Activated T-cell treated with anti-CD3 and anti-CD28 coated beads for 48 hours (primary cell): Measurements from ENCODE around the gene VAV2.

Source experiments
- DNase-seq: peaks from one replicate; pipeline ENCODE4 v3.0.0-alpha.2; 2020; ENCODE audit warnings: low read depth

VAV2 gene

DNA sequence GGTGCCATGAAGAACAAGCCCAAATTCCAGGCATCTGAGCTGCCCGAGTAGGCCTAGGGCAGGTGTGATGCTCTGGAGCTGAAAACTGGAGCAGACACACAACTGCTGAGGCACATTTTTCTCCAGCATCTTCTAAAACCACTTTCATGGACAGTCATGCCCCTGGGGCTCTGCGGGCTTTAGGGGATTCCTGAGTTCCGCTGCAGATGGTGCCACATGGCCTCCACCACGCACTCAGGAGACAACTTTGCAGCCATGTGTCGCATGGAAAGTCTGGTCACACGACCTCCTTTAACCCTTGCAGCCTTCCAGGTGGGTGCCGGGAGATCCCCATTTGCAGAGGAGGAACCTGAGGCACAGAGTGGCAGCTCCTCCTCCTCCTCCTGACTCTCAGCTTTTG lies 141.2 kb downstream of the VAV2 start:
- no peak for DNase-seq

DNA sequence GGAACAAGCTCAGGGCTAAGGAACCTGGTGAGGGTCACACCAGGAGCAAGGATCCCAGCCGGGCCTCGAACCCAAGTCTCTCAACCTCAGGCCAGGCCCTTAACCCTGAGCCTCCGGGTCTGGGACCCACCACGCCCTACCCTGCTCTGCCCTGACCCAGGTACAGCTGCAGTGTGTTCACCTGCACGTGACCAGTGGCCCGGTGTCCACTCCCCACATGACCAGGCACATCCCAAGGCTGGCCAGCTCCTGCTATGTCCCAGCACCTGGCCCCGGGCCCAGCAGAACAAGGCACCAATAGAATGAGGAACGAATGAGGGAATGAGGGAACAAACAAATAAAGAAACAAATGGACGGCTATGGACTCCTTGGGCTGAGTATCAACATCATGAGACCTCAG lies 142.0 kb downstream of the VAV2 start:
- no peak for DNase-seq

DNA sequence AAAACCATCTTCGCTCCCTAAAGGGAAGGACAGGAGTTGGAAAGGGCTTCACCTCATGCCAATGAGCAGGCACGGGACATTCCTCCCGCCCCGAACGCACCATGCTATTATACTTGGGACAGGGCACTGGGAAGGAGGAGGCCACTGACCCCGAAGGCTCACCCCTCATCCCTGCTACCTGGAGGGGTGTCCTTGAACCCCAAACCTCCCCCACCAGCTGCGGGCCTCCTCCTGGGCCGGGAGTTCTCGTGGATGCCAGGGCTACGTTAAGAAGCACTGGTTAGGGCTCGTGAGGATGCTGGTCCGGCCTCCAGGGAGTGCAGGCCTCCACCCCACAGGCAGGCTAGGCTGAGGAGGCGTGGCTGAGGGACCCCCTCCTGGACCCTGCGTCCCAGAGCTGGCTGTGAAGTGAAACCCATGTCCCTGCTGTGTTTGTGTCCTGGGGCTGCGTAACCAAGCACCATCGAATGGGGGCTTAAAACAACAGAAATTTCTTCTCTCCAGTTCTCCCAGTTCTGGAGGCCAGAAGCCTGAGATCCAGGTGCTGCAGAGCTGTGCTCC lies 142.9 kb downstream of the VAV2 start:
- no peak for DNase-seq

DNA sequence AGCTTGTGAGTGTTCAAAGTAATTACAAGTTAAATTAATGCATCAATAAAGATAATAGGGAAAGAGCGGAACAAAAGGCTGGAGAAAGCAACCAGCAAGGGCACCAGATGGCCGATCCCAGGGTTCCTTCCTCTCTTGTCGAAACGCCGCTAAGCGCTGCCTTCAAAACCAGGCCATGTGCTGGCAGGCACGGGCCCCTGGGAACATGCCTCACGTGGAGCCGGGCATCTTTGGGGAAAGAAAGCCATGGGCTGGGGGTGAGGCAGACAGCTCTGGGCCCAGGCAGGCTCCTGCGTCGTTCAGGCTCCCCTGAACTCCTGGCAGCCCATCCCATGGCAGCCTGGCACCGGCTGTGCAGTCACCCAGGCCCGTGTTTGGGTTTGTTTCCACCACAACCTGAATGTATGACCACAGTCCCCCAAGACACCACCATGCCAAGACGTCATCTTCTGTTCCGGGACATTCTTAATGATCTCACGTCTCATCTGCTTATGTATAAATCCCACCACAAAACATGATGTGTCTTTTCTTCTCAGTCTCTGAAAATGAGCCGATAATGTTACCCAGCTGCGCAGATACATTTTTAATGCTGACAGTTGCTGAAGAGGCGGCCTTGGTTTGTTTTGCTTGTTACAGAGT lies 143.5 kb downstream of the VAV2 start:
- DNase-seq = no peak

DNA sequence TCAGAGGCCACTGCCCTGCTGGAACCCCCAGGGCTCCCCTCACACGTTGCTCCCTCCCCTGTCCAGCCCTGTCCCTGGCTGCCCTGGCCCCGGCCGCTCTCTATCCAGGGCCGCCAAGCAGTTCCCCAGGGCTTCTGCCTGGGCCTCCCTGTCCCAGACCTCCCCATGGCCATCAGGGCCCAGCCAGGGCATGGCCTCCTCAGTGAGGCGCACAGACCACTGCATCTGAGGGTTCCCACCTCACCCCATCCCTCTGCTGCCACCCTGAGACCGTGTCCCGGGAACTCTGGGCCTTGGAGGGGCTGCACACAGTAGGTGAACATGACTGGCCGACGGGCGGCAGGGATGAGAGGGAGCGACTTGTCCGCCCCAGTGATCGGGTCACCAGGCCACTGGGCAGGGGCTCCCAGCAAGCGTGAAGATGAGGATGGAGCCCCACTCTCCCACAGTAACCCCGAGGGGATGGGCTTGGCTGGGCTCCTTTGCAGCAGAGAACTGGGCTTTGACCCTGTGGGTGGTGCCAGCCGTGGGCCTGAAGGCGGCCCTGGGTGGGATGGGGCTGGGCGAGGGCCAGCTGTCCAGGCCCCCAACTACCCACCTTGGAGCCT lies 145.5 kb downstream of the VAV2 start:
- no peak for DNase-seq

DNA sequence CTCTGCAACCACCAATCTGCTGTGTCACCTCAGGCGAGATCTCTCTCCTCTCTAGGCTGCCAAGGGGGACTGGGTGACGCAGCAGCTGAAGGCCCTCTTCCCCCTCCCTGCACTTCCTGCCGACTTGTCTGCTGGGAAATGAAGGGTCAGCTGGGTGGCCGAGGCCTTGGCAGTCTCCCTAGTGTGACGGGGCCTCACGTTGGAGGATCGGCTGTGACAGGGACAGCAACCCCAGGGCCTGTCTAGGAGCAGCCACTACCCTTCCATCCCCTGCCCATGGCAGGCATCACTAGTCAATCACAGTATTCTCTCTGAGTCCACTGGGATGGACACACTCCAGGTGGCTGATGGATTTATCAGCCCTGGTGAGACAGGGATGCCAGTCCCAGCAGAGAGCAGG lies 146.7 kb downstream of the VAV2 start:
- no peak for DNase-seq

DNA sequence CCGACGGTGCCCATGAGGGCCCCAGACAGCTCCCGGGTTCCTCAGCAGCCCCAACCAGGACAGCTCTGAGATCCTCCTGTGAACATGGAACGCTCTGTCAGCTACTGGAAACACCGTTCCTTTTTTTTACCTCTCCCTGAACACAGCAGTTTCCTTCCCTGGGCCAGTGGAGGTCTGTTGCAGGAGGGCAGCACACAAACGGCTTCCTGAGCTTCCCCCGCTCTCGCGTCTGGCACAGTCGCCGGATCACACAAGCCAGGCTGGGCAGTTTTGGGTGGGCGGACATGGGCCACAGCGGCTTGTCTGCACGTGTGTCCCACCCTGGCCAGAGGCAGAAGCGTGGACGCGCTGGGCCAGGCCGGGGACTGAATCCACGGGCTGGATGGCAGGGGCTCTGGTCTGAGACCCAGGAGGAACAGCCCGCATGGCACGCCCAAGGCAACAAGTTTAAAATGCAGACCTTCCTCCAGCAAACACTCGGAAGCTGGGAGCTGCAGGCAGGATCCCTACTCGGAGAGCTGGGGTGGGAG lies 147.2 kb downstream of the VAV2 start:
- DNase-seq = no peak

DNA sequence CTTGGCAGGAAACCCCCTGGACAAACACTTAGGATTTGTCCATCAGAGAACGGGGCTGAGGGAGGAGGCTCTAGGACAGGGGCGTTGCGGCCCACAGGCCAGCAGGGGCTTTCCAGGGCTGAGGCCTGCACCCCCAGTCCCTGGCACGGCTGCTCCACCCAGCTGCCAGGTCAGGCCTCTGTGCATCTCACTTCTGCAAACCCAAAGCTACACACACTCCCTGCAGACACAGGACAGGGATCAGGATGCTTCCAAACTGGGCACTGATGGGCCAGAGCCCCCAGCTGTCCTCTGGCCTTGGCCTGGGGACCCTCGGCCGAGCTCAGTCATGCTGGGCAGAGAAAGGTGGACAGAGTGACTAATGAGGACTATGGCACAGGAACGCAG lies 147.7 kb downstream of the VAV2 start:
- DNase-seq = no peak

DNA sequence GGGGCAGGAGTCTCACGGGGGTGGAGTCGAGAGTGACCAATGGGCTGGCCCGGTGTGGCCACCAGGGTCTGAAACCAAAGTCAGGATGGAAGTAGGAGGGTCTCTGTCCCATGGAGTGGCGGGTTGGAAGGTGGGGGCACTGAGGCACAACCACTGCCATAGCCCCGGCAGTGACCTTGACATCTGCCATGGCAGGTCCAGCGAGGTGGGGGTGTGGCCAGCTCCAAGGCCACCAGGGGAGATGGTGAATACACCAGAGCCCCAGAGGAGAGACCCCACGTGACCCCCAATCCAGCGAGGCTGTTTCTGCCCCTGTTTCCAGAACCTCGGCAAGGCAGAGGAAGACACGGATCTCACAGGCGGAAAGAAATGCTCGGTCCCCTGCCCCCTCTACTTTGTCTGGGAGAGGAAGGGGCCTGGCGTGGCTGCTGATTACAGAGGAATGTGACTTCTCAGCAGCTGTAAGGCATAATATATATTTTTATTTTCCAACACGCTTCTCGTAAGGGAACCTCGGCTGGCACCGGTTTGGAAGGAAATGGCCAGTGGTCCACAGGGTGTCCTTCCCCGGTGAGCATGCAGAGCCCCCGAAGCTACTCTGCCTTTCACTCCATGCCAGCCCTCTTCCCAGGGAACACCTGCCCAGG lies 148.2 kb downstream of the VAV2 start:
- DNase-seq = no peak

DNA sequence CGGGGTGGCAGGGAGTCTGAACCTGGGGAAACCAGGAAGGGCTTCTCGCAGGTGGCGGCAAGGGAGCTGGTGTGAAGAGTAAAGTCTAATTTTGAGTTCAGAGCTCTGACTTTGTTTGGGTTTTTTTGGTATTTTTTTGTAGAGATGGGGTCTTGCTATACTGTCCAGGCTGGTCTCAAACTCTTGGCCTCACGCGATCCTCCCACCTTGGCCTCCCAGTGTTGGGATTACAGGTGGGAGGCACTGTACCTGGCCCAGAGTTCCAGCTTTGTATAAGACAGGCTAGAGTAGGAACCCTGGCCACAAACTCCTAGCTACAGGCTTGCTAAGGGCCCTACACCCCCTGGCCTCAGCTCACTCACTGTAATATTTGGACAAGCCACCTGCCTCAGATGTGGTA lies 148.9 kb downstream of the VAV2 start:
- no peak for DNase-seq

DNA sequence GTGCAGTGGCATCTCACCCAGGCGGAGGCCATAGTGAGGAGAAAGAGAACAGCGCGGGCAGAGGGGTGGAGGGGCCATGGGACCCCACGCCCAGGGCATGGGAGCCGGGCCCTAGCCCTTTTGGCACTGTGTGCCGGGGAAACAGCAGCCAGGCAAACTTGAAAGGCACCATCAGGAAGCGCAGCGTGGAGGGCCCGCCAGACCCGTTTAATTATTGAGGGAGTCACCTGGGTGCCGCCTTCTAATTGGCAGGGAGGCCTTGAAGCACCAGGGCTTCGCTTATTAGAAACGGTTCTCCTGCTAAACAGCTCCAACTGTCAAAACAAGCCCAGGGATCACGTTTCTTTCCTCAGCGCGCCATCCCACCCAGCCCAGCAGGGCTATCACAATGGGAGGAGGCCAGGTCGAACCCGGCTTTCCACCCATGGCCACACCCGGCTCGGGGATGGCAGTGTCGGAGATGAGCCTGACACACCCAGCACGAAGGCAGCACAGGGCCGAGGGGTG lies 149.3 kb downstream of the VAV2 start:
- DNase-seq = no peak

DNA sequence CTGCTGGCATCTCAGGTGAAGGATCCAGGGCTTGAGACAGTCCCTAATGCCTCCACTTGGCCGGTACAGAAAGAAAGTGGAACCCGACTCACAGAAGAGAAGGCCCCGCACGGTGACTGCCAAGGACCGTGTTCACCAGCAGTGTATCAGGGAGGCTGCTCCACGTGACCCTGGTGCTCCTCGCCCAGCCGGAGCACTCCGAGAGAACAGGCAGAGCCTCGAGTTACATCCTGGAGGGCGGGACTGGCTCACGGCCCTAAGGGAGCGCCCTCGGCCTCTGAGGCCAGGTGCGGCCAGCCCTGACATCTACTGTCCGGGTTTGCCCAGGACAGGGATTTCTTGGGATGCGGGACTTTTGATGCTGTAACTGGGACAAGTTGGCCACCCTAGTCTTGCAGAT lies 149.9 kb downstream of the VAV2 start:
- no peak for DNase-seq

DNA sequence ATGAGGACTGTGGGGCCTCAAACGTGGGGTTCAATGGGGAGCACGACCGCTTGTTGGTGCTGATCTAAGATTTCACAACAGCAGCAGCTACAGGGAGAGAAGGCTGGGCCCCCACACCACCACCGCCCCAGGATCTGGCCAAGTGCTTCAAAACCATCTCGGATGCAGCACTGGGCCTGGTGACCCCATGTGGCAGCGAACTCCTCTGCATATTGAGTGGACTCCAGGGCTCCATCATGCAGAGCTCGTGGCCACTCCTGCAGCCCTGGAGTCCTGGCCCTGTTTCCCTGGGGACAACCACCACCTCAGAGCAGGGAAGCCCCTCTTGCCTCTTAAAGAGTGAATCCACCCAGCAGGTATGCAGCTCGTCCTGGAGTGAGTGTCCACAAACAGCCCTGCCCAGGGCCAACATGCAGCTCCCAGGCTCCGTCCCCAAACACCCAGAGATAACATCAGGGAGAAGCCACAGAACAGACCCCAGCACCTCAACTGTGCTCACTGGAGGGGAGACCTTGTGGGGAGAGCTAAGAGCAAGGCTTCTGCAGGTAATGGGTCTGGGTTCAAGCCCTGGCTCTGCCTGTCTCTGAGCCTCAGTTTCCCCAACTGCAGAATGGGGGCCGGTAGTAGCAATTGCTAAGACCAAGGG lies 150.8 kb downstream of the VAV2 start:
- DNase-seq = no peak

DNA sequence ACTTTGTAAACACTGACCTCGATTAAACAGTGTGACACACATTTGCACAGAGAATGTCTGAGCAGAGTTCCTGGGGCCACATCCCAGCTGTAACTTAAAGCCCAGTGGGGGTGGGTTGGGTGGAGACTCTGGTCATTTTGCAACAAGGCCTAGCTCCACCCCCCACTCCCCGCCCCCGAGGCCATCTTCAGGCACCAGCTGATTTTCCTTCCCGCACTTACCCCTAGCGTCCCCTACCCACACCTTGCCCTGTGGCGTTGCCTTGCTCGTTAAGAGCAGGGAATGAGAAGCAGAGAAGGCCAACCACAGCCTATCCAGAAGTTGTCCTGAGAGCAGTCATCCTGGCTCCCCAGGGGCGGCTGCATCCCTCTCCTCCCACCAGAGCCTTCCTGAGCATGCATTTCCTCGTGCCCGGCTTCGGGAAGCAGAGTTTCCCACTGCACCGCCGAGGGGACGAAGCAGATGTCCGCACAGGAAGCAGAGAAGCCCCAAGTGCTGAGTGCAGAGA lies 152.2 kb downstream of the VAV2 start:
- no peak for DNase-seq

DNA sequence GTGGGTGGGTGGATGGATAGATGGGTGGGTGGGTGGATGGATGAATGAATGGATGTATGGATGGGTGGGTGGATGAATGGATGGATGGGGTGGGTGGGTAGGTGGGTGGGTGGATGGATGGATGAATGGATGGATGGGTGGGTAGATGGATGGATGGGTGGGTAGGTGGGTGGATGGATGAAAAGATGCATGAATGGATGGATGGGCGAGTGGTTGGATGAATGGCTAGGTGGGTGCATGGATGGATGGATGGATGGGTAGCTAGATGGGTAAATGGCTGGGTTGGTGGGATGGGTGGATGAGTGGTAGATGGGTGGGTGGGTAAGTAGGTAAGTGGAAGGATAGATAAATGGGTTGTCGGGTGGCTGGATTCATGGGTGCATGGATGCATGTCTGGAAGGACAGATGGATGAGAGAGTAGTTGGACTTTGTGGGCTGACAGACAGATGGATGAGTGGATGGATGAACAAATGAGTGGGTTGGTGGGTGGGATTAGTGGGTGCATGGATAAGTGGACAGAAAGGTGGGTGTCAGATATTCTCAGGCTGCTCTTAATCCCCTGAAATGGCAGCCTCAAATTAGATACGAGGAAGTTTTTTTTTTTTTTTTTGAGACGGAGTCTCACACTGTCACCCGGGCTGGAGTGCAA lies 153.1 kb downstream of the VAV2 start:
- DNase-seq = no peak

DNA sequence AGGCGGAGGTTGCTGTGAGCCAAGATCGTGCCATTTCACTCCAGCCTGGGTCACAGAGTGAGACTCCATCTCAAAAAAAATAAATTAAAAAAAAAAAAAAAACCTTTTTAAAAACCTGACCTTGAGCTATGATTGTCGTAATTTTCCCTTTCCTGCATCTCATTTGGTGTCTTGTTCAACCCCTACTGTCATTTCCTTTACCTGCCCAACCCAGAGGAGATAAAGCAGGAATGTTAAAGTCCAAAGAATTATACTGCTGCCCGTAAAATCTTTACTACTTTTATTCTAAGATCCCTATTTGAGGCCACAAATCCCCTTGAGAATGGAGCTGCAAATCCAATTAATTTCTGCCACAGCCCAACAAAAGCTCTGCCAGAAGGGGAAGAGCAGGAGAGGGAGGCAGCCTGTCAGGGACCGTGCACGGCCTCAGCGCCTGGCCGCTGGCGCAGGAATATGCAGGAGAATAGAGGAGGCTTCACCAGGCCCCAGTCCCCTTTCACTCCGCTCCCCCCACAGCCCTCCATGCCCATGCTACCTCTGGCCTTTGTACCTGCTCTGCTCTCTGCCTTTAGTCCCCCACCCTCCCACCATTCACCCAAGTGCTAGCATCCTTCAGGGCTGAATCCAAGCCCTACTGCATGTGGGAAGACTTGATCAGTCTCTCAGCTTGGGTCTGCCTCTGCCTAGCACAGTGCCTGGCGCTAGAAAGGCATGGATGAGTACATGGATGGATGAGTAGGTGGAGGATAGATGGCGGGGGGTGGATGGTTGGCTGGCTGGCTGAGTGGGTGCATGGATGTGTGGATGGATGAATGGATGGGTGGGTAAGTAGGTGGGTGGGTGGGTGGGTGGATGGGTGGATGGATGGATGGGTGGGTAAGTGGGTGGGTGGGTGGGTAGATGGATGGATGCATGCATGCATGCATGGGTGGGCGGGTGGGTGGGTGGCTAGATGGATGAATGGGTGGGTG lies 154.2 kb downstream of the VAV2 start:
- DNase-seq = no peak

DNA sequence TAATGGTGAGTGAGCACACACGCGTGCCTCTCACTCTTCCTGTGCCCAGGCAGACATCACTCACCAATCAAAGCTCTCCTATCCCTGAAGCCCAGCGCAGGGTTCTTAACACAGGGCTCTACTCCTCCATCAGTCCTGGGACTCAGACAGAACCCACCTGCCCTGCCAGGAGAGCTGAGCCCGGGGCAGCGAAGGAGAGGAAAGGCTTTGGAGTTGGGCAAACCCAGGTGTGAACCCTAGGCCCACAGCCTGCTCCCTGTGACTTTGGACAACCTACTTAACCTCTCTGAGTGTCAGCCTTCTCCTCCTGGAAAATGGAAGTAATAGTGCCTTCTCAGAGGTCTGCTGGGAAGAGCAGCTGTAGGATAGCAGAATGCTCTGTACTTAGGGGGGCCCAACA lies 155.3 kb downstream of the VAV2 start:
- no peak for DNase-seq

DNA sequence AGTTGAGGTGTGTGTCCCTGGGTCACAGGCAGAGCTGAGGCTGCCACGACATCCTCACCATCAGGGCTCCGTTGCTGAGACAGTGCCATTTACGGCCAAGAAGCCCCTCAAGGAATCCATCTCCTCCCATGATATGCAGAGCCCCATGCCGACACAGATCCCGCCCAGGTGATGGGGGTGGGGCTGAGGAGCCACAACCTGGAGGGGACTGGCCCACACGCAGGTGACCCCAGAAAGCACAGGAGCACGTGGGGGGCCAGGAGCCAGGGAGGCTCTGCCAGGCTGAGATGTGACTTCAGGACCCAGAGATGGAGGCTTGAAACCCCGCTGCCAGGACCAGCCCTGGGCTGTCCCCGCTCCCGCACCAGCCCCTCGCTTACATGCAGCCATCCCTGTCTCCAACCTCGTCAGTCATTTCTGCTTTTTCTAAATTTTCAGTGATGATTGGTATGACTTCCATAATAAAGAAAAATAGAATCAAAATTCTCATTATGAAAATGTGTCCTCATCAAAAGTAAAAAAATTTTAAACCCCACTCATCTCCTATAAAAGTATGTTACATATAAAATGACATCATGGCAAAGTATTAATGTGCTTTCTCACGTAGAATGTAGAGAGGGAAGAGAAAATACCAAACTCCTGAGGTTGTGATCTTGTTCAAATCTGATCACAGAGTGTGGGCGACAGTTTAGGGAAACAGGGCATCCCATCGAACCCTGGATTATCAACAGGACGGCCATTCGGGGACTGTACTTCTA lies 155.9 kb downstream of the VAV2 start:
- DNase-seq = no peak

DNA sequence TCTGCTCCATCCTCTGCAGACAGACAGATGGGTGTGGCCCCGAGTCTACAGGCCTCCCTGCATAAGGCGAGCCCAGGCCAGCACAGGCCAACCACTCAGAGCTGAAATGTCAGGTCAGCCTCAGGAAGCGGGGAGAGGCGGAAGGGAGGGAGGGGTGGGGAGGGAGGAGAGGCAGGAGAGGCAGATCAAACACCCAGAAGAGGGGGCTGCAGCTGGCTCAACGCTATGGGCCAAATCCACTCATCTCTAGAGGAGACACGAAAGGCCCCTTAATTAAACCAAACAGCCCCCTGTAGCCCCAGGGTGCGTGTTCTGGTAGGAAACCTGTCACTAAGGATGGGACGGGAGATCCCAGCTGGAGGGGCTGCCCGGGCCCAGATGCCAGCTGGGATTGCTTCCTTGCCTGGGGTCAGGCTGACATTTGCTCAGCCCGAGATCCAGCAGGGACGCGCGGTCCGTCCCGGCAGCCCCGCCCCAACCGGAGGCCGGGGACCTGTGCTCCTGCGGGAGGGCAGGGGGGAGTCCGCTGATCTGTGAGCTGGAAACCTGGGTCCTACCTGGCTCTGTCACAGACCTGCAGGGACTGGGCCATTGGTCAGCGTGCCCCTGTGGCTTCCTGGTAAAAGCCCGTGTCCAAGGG lies 156.7 kb downstream of the VAV2 start:
- DNase-seq = no peak
